Measurements from ENCODE around the gene ACIN1. TPM values are rescaled to one million over a fixed set of nuclear protein-coding genes. Genes with fewer than 3 reads are reported as not detected.

Gene ACIN1
- total and polyA plus RNA-seq, 2 of the 8 experiments (the other 6 are each of a cell fraction or from before 2014, with no cell fraction given): 132 to 233 TPM

GRCh38 chr14:23057757-23058653 lies 36.9 kb downstream of the ACIN1 start:
- Histone ChIP-seq H3K79me1 (ENCODE audit: low read depth, low read length) (no peaks in the 10 kb centered on the region; the same call in 1 of the 2 replicates), H2AFZ (ENCODE audit: low read length) (no peak overlapping the region)
- no peak for FAIRE-seq
- TF ChIP-seq ASH2L (IDR thresholded peaks at IDR 0.05; ENCODE audit: low read length): peak; percentile 38
- peak; percentile 20; the same call in 1 of the 2 replicates for TF ChIP-seq KDM1A (IDR thresholded peaks at IDR 0.05; ENCODE audit: borderline replicate concordance, low read length)
- peak in 1 of 2 experiments; percentile 61; a peak in 2 of 3 replicates for TF ChIP-seq POLR2A (IDR thresholded peaks at IDR 0.05; ENCODE audit: control extremely low read depth in 1 of 2, low read depth in 2 of 2, low read length in 2 of 2)
- TF ChIP-seq CEBPB (IDR thresholded peaks at IDR 0.05; ENCODE audit: low read depth, low read length): no peak
- TF ChIP-seq SP1 (IDR thresholded peaks at IDR 0.05; ENCODE audit: low read depth, low read length): no peak
- no peak for TF ChIP-seq SIRT6 (IDR thresholded peaks at IDR 0.05; ENCODE audit: low read length)
- TF ChIP-seq RNF2 (IDR thresholded peaks at IDR 0.05; ENCODE audit: borderline replicate concordance, low read depth, low read length, missing control alignments, poor library complexity, severe bottlenecking): no peak
- TF ChIP-seq RBBP5 (IDR thresholded peaks at IDR 0.05; ENCODE audit: borderline replicate concordance, low read depth, low read length): 0 out of 2 replicates have a peak, but pooled peaks have one; percentile 57
- 0 out of 2 replicates have a peak, but pooled peaks have one; percentile 14 for TF ChIP-seq JUND (IDR thresholded peaks at IDR 0.05; ENCODE audit: low read length)

More at GRCh38 chr14:23057757-23058653, 36.9 kb downstream of the ACIN1 start:
- H2BK12ac ChIP-seq (ENCODE audit: low read depth, low read length): no peak overlapping the region
- peaks cover 4 to 8% of the 10 kb centered on the region in 2 experiments for H4K20me1 ChIP-seq (replicated peaks in 1 of 2; ENCODE audit: control insufficient read depth in 1 of 2, insufficient read depth in 2 of 2, low read length in 2 of 2)
- H4K8ac ChIP-seq (ENCODE audit: extremely low read depth, insufficient read depth, low read length): peak overlapping the region; percentile 72
- H3K9me3 ChIP-seq (ENCODE audit: insufficient read depth in 2 of 2, low read depth in 1 of 2, low read length in 1 of 2): no peaks in the 10 kb centered on the region
- peak overlapping the region; percentile 89 to 91 for H3K4me2 ChIP-seq (ENCODE audit: insufficient read depth in 1 of 2, low read depth in 2 of 2, low read length in 2 of 2)
- DNase-seq (ENCODE audit: low read depth in 1 of 2, low spot score in 2 of 2): peak; percentile 86 to 98
- 0 out of 2 replicates have a peak overlapping the region, but pooled peaks have one; percentile 13 for H2BK20ac ChIP-seq (ENCODE audit: low read length)
- H3K56ac ChIP-seq (replicated peaks; ENCODE audit: insufficient read length, low read depth, low read length): peak overlapping the region; percentile 60
- H3K23me2 ChIP-seq (ENCODE audit: low read depth, low read length): peaks cover 12% of the 10 kb centered on the region
- H3K79me2 ChIP-seq (ENCODE audit: control insufficient read depth in 1 of 2, insufficient read depth in 2 of 2, low read length in 2 of 2): no peaks in the 10 kb centered on the region
- 4% methylated on average over 45 of the region's 51 CpGs; no CpG with 5 or more reads in 1 of the 2 experiments for WGBS, 2 experiments (ENCODE audit: extremely low coverage in 1 of 2, insufficient coverage in 1 of 2, insufficient read length in 1 of 2, insufficient replicate concordance in 2 of 2, low coverage in 1 of 2, low lambda C conversion rate in 2 of 2, missing lambda C conversion rate in 1 of 2)
- H3K9ac ChIP-seq (replicated peaks in 1 of 4; ENCODE audit: extremely low read depth in 1 of 4, low read depth in 3 of 4, low read length in 3 of 4): peak overlapping the region in 3 of 4 experiments; percentile 52 to 62 (median 58); a peak in 5 of 7 replicates
- no peak overlapping the region for H3K4ac ChIP-seq (replicated peaks; ENCODE audit: insufficient read length, low read depth, low read length)
- H2BK120ac ChIP-seq (replicated peaks; ENCODE audit: low read depth, low read length): no peak overlapping the region
- H4K91ac ChIP-seq (replicated peaks; ENCODE audit: insufficient read length, low read length): peak overlapping the region; percentile 51
- ChIA-PET POLR2A (ENCODE audit: partially characterized antibody) (interaction anchor here (0.6 to 6.2 kb wide), 35 partner anchors 9 to 368 kb away, joined by 3 to 65 read pairs (median 5); partner anchors contain the start of genes ACIN1, AJUBA, C14orf119 and HAUS4), CTCF (ENCODE audit: partially characterized antibody) (interaction anchor here (0.6 to 29.2 kb wide), 40 partner anchors 9 to 295 kb away, joined by 3 to 785 read pairs (median 4); partner anchors contain the start of genes ACIN1, AJUBA, CEBPE and HAUS4)
- peak overlapping the region; percentile 64; the same call in 1 of the 2 replicates for H3K27ac ChIP-seq (ENCODE audit: low read depth, low read length)
- H3K4me1 ChIP-seq (replicated peaks in 1 of 4; ENCODE audit: control insufficient read depth in 3 of 4, insufficient read depth in 4 of 4, low read length in 3 of 4): peaks cover 0 to 15% (median 4%) of the 10 kb centered on the region in 4 experiments; a peak in 4 of 7 replicates
- H3K14ac ChIP-seq (ENCODE audit: insufficient read length): no peak overlapping the region
- no peak overlapping the region for H3K23ac ChIP-seq (ENCODE audit: insufficient read length)
- H3K18ac ChIP-seq (ENCODE audit: extremely low read depth, low read length): peak overlapping the region; percentile 90
- H2BK15ac ChIP-seq (ENCODE audit: low read length): no peak overlapping the region
- H2AK5ac ChIP-seq (ENCODE audit: low read depth, low read length): no peak overlapping the region
- no peaks in the 10 kb centered on the region; a peak in 1 of 7 replicates for H3K27me3 ChIP-seq (replicated peaks in 1 of 4; ENCODE audit: control insufficient read depth in 3 of 4, extremely low read depth in 1 of 4, insufficient read depth in 3 of 4, low read length in 3 of 4)
- peaks cover 20 to 40% (median 32%) of the 10 kb centered on the region in 4 experiments for H3K36me3 ChIP-seq (ENCODE audit: control insufficient read depth in 2 of 4, insufficient read depth in 4 of 4, low read length in 3 of 4)
- H3K4me3 ChIP-seq (ENCODE audit: extremely low read depth in 1 of 4, insufficient read depth in 2 of 4, low read depth in 3 of 4, low read length in 4 of 4): peak overlapping the region; percentile 34 to 82 (median 65)
- H2BK5ac ChIP-seq (ENCODE audit: low read depth, low read length): no peak overlapping the region; the same call in 1 of the 2 replicates
- H4K5ac ChIP-seq (ENCODE audit: insufficient read length, low read depth, low read length): peak overlapping the region; percentile 47
